ENCODE measurements around the gene GNA15.

DNA sequence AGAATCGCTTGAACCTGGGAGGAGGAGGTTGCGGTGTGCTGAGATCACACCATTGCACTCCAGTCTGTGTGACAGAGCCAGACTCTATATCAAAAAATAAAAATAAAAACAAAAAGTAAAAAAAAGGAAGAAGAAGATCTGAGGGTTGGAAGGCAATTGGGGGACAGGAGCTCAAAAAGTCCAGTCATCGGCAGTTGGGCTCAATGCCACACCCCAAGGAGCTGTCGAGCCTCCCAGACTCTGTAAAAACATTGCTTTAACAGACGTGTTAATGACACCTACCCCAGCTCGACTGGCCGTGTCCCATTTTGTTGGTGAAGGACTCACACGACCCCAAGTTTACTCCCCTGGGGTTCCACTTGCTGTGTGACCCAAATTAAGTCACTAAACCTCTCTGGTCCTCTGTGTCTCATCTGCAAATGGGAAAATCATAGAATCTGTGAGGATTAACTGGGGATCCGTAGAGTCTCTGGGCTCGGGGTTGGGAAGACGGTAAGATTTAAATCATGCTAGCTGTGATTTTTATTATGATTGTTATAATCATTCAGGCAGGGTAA, 7.0 kb downstream of the GNA15 start:
- TF ChIP-seq CTCF (IDR thresholded peaks at IDR 0.05; ENCODE audit: low read depth, low read length, poor library complexity, severe bottlenecking): no peak
- no peak for TF ChIP-seq EZH2phosphoT487 (IDR thresholded peaks at IDR 0.05; ENCODE audit: borderline replicate concordance, low read length)
